ENCODE measurements around the gene HAPLN2.
"Not testable (repeated sequence)": the region's sequence is repeated elsewhere in the genome, so short reads cannot be mapped to it uniquely, and the experiment has no call there.

Gene HAPLN2

DNA sequence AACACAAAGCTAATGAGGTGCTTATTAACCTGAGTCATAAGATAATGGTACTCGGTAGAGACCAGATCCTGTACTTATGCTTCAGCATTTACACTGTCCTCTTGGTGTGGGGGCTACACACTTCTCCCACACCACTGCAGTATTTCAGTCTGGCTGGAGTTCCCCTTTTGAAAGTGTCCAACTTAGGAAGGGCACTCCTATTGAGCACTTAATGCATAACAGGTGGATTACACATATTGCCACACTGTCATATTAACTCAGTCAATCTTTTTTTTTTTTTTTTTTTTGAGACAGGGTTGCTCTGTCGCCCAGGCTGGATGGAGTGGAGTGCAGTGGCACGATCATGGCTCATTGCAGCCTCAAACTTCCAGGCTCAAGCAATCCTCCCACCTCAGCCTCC is 19.4 kb upstream of the HAPLN2 start:
- no peak overlapping the region for H3K27ac Mint-ChIP-seq
- H3K36me3 Mint-ChIP-seq (ENCODE audit: low read depth): peaks cover 30% of the 10 kb centered on the region
- TF ChIP-seq, protein P1, sequence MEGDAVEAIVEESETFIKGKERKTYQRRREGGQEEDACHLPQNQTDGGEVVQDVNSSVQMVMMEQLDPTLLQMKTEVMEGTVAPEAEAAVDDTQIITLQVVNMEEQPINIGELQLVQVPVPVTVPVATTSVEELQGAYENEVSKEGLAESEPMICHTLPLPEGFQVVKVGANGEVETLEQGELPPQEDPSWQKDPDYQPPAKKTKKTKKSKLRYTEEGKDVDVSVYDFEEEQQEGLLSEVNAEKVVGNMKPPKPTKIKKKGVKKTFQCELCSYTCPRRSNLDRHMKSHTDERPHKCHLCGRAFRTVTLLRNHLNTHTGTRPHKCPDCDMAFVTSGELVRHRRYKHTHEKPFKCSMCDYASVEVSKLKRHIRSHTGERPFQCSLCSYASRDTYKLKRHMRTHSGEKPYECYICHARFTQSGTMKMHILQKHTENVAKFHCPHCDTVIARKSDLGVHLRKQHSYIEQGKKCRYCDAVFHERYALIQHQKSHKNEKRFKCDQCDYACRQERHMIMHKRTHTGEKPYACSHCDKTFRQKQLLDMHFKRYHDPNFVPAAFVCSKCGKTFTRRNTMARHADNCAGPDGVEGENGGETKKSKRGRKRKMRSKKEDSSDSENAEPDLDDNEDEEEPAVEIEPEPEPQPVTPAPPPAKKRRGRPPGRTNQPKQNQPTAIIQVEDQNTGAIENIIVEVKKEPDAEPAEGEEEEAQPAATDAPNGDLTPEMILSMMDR (IDR thresholded peaks at IDR 0.05; ENCODE audit: unreplicated experiment in 3 of 3): no peak
- peak overlapping the region; percentile 21 to 99 (median 24) for H3K4me3 Mint-ChIP-seq
- H3K9me3 Mint-ChIP-seq: no peaks in the 10 kb centered on the region
- no peaks in the 10 kb centered on the region for H3K27me3 Mint-ChIP-seq (ENCODE audit: low read depth)
- peaks cover 10% of the 10 kb centered on the region for H3K4me1 Mint-ChIP-seq

DNA sequence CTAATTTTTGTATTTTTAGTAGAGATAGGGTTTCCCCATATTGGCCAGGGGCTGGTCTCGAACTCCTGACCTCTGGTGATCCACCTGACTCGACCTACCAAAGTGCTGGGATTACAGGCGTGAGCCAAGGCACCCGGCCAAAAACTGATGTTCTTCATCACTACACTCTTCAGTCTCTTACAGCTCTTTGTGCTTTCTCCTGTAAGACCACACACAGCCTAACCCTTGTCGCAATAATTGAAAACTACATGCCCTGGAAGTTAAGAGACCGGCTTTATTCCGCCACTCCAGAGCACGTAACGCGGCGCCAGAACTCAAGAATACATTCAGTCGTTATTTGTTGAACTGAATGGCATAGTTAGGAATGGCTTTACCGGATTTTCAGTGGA is 18.5 kb upstream of the HAPLN2 start:
- H3K9me3 Mint-ChIP-seq: no peaks in the 10 kb centered on the region
- TF ChIP-seq, protein P1 (IDR thresholded peaks at IDR 0.05; ENCODE audit: unreplicated experiment in 3 of 3): no peak
- H3K4me3 Mint-ChIP-seq: peak overlapping the region; percentile 91 to 99 (median 97)
- peaks cover 21% of the 10 kb centered on the region for H3K36me3 Mint-ChIP-seq (ENCODE audit: low read depth)
- no peaks in the 10 kb centered on the region for H3K27me3 Mint-ChIP-seq (ENCODE audit: low read depth)
- peaks cover 10% of the 10 kb centered on the region for H3K4me1 Mint-ChIP-seq
- peak overlapping the region; percentile 57 to 84 (median 82) for H3K27ac Mint-ChIP-seq

DNA sequence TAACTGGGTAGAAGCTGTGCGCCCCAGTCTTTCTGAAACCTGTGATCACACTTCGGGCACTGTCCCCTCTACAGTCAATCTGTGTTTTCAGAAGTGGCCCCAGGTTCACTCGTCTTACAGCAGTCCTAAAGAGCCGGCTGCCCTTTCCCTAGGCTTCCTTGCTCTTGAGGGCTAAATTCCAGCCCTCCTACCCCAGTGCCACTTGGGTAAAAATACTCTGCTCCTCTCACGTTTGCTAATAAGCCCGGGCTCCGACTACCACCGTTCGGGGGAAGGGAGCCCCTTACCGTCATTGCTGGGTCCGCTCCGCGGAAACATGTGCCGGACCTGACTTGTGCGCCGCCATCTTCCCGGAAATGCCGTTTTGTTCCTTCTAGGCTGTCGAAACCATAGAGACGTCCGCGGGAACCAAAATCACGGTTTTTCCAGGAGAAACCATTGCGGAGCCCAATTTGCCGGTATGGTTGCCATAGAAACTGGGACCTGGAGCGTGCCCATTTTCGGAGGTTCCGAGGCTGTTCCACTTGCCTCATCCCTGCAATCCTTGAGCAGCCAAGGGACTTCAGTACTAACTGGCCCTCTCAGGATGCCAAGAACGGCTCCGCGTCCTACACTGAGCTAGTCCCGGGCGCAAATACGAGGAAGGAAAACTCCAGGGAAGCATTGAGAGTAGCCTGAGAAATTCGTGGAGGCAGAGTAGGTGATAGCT is 17.9 kb upstream of the HAPLN2 start, which contains the start of gene GPATCH4:
Gene GPATCH4, minus strand, starts transcription at position 358 of the 709 bp plus-strand sequence.
- TF ChIP-seq, protein P1 (IDR thresholded peaks at IDR 0.05; ENCODE audit: unreplicated experiment in 3 of 3): no peak
- Mint-ChIP-seq H3K36me3 (ENCODE audit: low read depth) (peaks cover 17% of the 10 kb centered on the region), H3K9me3 (no peaks in the 10 kb centered on the region), H3K4me1 (peaks cover 10% of the 10 kb centered on the region), H3K27me3 (ENCODE audit: low read depth) (no peaks in the 10 kb centered on the region), H3K4me3 (peak within 1 kb of the TSS; percentile 91 to 99 (median 97)), H3K27ac (peak within 1 kb of the TSS; percentile 57 to 84 (median 82))

DNA sequence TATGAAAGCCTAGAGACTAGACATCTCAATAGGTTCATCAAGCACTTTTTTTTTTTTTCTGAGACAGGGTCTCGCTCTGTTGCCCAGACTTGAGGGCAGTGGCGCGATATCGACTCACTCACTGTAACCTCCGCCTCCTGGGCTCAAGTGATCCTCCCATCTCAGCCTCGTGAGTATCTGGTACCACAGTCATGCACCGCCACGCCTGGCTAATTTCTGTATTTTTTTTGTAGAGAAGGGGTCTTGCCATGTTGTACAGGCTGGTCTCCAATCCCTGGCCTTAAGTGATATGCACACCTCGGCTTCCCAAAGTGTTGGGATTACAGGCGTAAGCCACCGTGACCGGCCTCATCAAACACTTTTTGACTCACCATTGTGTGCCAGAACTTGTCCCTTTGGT is 17.3 kb upstream of the HAPLN2 start:
- H3K9me3 Mint-ChIP-seq: no peaks in the 10 kb centered on the region
- H3K27me3 Mint-ChIP-seq (ENCODE audit: low read depth): no peaks in the 10 kb centered on the region
- H3K4me3 Mint-ChIP-seq: peak overlapping the region; percentile 91 to 99 (median 97)
- H3K36me3 Mint-ChIP-seq (ENCODE audit: low read depth): peaks cover 13% of the 10 kb centered on the region
- TF ChIP-seq, protein P1 (IDR thresholded peaks at IDR 0.05; ENCODE audit: unreplicated experiment in 3 of 3): no peak
- H3K4me1 Mint-ChIP-seq: peaks cover 10% of the 10 kb centered on the region
- H3K27ac Mint-ChIP-seq: peak overlapping the region; percentile 57 to 84 (median 82)

DNA sequence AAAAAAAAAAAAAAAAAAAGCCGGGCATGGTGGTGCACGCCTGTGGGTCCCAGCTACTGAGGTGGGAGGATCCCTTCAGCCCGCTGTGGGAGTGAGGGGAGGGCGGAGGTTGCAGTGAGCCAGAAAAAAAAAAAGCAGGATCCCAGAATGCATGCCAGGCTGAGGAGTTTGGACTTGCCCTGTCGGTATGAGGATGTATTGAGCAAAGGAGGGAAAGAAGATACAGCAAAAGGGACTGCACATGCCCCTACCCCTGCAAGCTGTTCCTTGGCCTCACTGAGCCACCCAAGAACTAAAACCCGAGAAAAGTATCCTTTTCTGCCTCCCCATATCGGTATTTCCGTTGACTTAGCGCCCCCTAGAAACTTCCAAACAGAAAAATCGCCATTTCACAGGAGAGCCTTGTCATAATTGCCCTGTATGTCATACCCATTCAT is 16.6 kb upstream of the HAPLN2 start:
- Mint-ChIP-seq H3K36me3 (ENCODE audit: low read depth) (peaks cover 9% of the 10 kb centered on the region), H3K4me3 (peak overlapping the region; percentile 65 to 79 (median 74)), H3K9me3 (no peaks in the 10 kb centered on the region), H3K27me3 (ENCODE audit: low read depth) (no peaks in the 10 kb centered on the region), H3K27ac (peak overlapping the region in 2 of 3 experiments; percentile 40 to 67), H3K4me1 (peaks cover 10% of the 10 kb centered on the region)
- TF ChIP-seq, protein P1 (IDR thresholded peaks at IDR 0.05; ENCODE audit: unreplicated experiment in 3 of 3): peak in 2 of 3 experiments; percentile 14 to 19

DNA sequence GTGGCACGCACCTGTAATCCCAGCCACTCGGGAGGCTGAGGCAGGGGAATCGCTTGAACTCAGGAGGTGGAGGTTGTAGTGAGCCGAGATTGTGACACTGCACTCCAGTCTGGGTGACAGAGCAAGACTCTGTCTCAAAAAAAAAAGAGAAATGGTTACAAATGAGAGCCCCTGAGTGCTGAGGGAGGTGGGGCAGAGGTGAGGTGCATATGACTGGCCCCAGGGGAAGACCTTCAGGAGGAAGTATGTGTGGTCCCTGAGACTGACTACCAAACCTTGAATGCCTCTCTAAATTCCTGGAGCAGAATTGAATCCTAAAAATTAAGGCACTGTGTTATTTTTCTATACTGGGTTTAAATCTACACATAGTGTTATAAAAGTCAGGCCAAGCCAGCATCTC is 11.9 kb upstream of the HAPLN2 start:
- H3K36me3 Mint-ChIP-seq (ENCODE audit: low read depth); H3K9me3 Mint-ChIP-seq; H3K27me3 Mint-ChIP-seq (ENCODE audit: low read depth); H3K4me3 Mint-ChIP-seq; H3K4me1 Mint-ChIP-seq; H3K27ac Mint-ChIP-seq: not testable (repeated sequence)
